GM18861 (cell line): ENCODE data around the gene ARFGEF2.
"Not testable (repeated sequence)": the region's sequence is repeated elsewhere in the genome, so short reads cannot be mapped to it uniquely, and the experiment has no call there.

ENCODE experiments used
- ATAC-seq: cut with Tn5 transposase; IDR thresholded peaks from one replicate; pipeline ENCODE4 v1.9.1; 2021; ENCODE audit not compliant: unreplicated experiment

Gene ARFGEF2

GRCh38 chr20:48921168-48921882 is at the start of gene ARFGEF2:
Gene ARFGEF2 (plus strand): TSS chr20:48921711. CDS start chr20:48921890, 179 bp downstream.
- peak; percentile 74 for ATAC-seq

DNA sequence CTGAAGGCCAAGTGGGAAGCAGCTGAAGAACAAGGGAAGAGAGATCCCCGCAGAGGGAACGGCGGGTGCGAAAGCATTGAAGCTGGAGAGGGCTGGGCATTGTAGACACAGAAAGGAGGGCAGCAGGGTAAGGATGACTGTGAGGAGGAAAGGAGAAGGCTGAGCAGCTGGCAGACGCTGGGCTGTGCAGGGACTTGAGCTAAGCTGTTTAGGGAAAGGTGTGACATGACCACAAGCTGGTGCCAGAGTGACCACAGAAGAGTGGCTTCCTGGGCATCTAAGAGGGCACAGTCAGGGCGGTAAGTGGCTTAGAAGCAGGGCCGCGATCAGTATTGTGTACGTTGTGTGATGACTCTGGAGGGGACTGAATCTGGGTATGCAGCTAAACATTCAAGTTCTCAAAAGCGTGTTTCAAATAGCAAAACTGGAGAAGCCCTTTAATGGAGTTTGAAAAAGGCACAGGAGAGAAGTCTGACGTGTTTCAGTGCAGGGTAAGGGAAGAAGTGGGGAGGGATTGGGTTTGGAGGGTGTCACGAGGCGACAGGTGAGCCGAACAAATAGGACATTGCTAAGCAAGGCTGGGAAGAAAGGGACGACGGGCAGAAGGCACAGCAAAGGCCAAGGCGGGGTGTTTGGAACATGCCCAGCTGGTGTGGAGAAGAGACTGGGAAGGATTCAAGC is 46.1 kb upstream of the ARFGEF2 start:
- no peak for ATAC-seq

DNA sequence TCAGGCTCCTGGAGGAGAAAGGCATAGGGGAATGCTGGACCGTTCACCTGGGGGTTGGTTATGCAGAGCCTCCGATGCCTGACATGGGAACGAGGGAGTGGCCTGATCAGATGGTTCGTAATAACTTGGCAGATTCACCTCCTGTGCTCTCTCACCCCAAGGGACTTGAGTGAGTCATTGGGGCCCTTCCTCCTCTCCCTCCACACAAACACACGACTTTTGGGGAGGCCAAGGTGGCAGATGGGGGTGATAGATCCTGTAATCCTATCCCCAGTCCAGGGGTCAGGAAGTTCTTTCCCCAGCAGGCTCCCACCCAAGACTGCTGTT is 45.6 kb upstream of the ARFGEF2 start:
- no peak for ATAC-seq

GRCh38 chr20:48877304-48877703 is 44.2 kb upstream of the ARFGEF2 start:
- ATAC-seq = no peak

DNA sequence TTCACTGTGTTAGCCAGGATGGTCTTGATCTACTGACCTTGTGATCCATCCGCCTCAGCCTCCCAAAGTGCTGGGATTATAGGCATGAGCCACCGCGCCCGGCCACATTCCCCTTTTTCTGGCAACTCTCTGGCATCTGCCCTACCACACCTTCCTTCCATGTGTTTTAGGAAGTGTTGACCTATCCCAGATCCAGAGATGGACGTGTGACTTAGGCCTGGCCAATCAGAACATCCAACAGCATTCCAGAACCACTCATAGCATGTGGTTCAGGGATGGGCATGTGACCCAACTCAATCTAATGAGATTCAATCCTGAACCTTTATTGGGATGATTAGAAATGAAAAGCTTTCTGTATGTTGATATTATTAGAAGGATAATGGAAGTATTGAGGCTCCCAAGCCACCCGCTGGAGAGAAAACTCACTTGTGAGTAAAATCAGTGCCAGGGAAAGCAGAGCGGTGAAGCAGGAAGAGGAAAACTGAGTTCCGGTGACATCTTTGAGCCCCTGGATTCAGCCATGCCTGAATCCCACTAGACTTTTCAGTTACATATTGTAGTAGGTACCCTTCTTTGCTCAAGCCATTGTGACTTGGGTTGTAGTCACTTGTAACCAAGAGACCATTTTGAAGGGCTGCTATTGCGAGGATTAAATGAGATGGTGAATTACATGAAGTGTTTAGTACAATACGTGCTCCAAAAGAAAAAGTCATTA is 42.8 kb upstream of the ARFGEF2 start:
- ATAC-seq = no peak

DNA sequence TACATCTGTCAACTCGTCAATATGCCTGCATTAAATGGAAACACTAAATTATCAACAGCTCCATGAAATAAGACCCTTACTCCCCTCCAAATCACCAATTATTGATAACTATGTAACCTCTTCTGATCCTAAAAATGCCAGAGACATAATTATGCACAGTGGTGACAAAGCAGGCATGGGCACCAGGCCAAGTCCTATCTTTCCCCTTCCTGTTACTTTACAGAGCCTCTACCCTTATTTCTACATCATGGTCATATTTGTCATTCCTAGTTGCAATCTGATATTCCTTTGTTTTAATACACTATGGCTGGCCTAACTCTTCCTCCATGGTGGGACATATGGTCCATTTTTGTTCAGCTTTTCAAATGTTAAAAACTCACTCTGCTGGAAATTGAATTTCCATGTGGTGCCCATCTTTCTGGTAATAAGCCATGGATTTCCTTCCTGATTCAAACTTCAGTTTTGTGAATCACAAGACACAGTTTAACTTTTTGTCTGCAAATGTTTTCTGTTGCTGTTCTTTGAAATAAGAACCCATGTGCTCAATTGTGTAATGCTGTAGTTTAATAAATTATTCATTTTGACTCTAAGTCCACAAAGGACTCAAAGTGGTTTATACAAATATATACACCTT is 41.8 kb upstream of the ARFGEF2 start:
- no peak for ATAC-seq

- no peak for ATAC-seq
Measured at GRCh38 chr20:48880331-48880730, 41.2 kb upstream of the ARFGEF2 start.

DNA sequence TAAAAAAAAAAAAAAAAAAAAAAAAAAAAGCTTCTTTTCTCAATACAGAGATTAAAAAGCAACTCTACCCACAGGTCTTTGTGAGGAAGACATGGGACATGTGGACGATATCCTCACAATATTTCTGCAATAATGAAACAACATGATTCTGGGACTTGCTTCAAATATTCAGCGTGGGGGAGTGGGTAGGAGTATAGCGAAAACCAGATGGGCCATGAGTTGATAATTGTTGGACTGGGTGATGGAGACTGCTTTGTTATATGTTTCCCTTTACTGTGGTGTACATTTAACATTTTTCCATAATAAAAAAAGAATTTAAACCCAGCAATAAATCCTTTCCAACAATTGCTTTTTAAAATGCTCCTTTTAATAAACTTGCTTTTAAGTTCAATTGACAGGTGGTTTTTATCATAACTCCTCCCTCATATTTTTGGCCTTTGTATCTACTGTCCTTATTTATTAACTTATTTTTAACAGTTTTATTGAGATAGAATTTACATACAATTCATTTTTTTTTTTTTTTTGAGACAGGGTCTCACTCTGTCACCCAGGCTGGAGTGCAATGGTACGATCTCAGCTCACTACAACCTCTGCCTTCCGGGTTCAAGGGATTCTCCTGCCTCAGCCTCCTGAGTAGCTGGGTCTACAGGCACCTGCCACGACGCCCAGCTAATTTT is 40.4 kb upstream of the ARFGEF2 start:
- no peak for ATAC-seq

DNA sequence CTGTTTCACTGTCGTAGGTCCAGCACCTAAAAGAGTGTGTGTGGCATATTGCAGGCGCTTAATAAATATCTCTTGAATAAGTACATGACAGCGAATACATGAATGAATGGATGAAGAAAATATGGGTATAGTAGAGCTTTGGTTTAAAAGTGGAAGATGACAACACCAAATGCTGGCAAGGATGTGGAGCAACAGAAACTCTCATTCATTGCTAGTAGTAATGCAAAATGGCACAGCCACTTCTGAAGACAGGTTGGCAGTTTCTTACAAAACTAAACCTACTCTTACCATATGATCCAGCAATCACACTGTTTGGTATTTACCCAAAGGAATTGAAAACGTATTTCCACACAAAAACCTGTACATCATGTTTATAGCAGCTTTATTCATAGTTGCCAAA is 36.3 kb upstream of the ARFGEF2 start:
- ATAC-seq = no peak

- no peak for ATAC-seq
Measured at GRCh38 chr20:48886194-48886593, 35.3 kb upstream of the ARFGEF2 start.

- ATAC-seq = no peak
Measured at GRCh38 chr20:48886811-48887210, 34.7 kb upstream of the ARFGEF2 start.

DNA sequence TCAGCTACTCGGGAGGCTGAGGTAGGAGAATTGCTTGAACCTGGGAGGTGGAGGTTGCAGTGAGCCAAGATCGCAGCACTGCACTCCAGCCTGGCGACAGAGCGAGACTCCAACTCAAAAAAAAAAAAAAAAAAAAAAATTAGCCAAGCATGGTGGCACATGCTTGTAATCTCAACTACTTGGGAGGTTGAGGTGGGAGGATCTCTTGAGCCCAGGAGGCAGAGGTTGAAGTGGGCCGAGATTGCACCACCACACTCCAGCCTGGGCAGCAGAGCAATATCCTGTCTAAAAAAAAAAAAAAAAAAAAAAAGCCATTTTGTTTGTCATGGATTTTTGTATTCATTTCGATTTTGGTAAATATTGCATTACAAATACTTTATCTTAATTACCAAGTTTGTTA is 33.0 kb upstream of the ARFGEF2 start:
- ATAC-seq = not testable (repeated sequence)

DNA sequence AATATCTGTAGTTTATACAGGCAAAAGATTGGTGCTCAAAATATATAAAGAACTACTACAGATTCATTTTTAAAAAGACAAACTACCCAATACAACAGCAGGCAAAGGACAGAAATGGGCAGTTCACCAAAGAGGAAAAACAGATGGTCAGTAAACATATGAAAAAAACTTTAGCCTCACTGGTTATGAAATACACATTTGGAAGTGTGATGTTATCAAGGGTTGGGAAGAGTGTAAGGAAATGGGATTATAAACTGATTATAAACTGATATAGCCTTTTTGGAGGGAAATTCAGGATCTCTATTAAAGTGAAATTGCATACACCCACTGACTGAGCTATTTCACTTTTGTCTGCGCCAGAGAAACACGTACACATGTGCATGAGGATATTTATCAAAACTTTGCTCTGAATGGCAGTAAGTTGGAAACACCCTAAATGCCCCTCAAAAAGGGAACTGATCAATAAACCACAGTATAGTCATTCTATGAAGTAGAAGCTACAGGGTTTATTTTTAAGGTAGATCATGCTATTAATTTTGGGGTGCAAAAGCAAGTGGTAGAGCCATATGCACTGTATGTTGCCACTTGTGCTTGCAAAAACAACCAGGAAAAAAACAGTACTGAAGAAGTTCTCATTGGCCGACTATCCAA is 32.2 kb upstream of the ARFGEF2 start:
- no peak for ATAC-seq

GRCh38 chr20:48891235-48892048 is 30.1 kb upstream of the ARFGEF2 start:
- no peak for ATAC-seq

GRCh38 chr20:48892049-48892470 is 29.5 kb upstream of the ARFGEF2 start:
- ATAC-seq = no peak

DNA sequence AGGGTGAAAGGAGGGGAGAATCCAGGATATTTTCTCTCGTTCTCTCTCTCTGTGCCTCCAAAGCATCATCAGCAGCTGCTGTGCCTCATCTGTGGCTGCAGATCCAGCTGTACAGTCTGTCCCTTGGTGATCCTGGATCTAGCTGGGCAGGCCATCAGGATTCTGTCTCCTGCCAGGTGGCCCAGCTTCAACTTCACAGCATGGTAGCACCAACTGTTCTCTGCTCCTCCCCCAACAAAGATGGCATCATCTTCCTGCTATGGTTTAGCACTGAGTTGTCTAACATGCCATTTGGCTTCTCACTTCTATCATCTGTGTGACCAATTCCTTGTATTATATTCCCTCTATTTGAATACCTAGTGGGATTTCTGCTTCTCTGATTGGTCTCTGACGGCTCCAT is 28.6 kb upstream of the ARFGEF2 start:
- ATAC-seq = no peak

DNA sequence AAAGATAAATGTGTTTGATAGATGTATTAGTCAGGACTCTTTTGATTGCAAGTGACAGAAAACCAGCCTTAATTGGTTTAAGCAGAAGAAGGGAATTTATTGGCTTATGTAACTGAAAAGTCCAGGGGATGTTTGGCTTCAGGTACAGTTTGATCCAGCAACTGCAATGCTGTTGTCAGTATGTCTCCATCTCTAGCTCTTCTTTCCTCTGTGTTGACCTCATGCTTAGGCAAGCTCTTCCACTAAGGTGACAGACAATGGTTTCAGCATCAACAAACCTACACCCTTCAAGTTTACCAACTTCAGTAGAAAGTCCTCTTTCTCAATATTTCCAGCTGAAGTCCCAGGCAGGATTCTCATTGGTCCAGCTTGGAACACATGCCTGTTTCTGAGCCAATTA is 28.1 kb upstream of the ARFGEF2 start:
- no peak for ATAC-seq

DNA sequence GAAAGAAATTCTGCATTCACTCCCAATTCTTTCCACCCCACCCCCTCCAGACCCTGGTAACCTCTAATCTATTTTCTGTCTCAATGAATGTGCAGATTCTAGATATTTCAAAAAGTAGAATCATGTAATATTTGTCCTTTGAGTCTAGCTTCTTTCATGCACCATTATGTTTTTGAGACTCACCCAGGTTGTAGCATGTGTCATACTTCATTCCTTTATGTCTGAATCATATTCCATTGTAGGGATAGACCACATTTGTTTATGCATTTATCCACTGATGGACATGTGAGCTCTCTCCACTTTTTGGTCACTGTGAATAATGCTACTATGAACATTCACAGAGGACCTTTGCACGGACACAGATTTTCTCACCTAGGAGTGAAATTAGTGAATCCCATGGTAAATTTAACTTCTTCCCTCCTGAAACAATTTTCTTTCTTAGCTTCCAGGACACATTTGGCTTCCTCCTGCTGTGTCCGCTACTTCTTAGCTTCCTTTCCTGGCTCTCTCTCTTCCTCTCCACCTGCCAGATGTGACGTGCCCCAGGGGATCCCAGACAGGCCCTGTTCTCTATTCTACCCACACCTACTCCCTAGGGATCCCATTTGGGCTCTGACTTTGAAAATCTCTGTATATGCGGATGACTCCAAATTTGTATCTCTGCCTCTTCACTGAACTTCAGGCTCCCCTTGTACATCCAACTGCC is 24.1 kb upstream of the ARFGEF2 start:
- ATAC-seq = no peak

- ATAC-seq = no peak
Measured at GRCh38 chr20:48898210-48898609, 23.3 kb upstream of the ARFGEF2 start.
